GM21529 (cell line): ENCODE measurements around the gene LIX1L.

ENCODE experiments used
- ATAC-seq: cut with Tn5 transposase; IDR thresholded peaks from one replicate; pipeline ENCODE4 v1.9.1; 2021; ENCODE audit not compliant: unreplicated experiment

LIX1L gene

GRCh38 chr1:145985502-145986439 is 28.0 kb upstream of the LIX1L start:
- ATAC-seq: no peak

DNA sequence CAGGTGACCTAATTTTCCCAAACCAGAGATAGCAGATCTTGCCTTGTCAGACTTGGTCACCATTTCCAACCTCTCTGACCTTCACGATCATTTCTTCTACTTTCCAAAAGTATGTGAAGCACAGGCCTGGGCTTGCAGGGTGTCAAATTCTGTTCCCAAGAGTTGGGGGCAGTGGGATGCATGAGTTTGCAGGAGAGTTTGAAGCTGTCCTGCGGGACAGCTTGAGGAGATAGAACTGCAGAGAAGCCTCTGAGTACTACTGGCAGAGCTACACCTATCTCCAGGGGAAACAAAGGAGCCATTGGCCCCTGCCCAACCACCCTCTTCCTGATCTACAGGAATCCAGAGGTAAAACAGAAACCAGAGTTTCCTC is 27.3 kb upstream of the LIX1L start:
- no peak for ATAC-seq

GRCh38 chr1:145983960-145984830 is 26.4 kb upstream of the LIX1L start:
- ATAC-seq: no peak

- ATAC-seq: no peak
These were observed 25.4 kb upstream of the LIX1L start for GRCh38 chr1:145983206-145983675.

- ATAC-seq: no peak
These were observed 24.4 kb upstream of the LIX1L start for GRCh38 chr1:145982010-145982723.

GRCh38 chr1:145980457-145980994 is 22.7 kb upstream of the LIX1L start:
- no peak for ATAC-seq

DNA sequence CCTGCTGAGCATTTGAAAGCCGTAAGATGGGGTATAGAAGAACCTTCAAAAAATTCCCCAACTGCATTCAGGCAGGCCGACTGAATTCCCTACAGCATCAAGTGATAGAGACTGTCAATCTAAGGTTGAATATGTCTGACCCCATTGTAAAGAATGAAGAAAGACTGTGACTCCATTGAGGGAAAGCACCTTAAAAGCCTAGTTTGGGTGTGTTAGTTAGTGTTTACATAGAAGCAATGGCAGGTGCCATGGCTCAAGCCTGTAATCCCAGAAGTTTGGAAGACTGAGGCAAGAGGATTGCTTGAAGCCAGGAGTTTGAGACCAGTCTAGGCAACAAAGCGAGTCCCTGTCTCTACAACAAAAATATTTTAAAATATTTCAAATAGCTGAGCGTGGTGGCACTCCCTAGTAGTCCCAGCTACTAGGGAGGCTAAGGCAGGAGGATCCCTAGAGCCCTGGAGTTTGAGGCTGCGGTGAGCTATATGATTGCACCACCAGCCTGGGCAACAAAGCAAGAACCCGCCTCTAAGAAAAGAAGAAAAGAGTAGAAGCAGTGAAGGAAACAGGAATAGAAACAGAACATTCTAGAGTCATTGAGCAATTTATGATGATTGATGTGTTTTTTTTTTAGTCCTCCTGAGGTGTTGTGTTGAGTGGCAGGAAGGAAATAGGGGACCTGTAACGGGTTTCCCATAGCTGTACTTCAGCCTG is 22.1 kb upstream of the LIX1L start:
- peak; percentile 26 for ATAC-seq

DNA sequence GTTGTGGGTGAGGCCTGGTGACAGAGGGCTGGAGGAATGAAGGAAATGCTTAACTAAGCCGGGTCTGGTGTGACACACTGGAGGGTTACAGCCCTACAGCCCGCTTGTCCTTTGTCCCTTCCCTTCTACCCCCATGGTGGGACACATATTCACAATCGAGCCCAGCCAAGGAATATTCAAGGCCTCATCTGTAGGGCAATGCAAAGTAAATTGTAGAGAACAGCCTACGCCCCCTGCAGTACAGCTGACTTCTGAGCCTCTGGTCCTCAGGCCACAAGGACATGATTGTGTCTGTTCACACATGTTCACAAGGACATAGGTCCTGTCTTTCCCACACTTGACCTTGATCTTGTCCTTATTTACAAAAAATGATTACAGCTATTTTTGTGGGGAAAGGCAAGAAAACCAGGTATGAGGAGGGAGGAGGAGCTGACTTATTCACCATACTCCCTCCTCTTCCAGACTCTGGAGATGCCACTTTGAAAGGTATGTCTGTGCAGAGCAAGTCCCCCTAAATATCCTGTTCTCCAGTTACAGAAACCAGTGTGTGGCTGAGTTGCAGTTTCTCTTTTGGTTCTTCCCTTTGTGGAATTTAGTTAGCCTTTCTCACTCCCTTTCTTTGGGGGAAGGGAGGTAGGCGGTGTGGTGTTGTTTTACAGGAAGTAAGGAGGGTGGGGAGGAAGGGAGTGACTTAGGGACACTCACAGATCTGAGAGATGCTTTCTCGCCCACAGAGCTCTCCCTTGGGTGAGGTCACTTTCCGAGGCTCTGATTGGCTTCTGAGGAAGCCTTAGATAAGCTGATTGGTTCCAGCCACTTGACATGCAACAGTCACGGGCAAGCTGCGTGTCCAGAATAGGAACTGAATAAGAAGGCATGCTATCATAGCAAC is 21.3 kb upstream of the LIX1L start:
- peak; percentile 82 for ATAC-seq

- ATAC-seq: no peak
These were observed 20.6 kb upstream of the LIX1L start for GRCh38 chr1:145978471-145978853.

DNA sequence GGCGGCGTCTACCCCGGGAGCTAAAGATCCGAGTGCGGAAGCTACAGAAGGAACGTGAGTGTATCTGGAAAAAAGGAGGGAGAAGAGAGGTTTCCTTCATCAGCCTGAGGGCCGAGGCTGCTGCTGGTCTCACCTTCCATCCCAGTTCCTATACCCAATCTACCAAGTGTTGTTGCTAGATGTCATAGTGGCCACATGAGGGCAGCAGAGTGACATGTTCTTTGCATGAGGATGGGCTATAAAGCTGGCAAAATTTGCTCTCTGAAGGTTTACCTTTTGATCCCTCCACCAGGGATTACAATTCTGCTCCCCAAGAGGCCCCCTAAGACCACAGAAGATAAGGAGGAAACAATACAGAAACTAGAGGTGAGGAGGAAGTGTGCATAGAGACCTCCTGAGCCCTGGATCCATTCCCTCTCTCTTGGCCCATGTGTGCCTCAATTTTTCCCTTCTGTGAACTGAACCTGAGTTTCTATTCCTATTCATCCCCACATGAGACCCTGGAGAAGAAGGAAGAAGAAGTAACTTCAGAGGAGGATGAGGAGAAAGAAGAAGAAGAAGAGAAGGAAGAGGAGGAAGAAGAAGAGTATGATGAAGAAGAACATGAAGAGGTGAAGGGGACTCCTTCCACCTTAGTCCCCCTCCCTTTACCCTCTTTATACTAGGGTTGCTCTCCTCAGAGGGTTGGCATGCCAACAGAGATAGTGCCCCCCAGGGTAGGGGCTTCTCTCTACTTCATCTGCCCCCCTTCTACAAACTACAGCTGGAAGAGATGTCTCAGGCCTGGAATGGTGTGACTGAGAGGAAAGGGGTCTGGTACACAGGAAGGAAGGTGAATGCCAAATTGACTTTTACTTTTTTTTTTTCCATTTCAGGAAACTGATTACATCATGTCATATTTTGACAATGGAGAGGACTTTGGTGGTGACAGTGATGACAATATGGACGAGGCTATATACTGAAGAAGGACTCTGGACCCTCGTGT is 20.0 kb upstream of the LIX1L start:
- ATAC-seq: no peak

GRCh38 chr1:145977016-145977415 is 19.2 kb upstream of the LIX1L start:
- ATAC-seq: no peak

DNA sequence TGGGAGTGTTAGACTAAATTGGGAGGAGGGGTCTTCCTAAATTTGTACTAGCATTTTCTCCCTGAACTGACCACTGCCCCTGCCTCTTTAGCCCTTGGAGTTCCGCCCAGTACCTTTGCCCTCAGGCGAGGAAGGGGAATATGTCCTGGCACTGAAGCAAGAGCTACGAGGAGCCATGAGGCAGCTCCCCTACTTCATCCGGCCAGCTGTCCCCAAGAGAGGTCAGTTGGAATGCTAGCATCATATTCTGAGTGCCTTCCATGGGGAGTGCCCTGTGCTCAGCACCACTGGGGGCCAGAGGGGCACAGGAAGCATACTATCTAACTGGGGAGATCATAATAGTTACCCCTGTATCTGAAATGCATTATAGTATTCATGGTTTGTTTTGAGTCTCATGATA is 17.4 kb upstream of the LIX1L start:
- ATAC-seq: no peak

GRCh38 chr1:145974721-145975120 is 16.9 kb upstream of the LIX1L start:
- no peak for ATAC-seq

GRCh38 chr1:145972580-145972979 is 14.8 kb upstream of the LIX1L start:
- no peak for ATAC-seq

DNA sequence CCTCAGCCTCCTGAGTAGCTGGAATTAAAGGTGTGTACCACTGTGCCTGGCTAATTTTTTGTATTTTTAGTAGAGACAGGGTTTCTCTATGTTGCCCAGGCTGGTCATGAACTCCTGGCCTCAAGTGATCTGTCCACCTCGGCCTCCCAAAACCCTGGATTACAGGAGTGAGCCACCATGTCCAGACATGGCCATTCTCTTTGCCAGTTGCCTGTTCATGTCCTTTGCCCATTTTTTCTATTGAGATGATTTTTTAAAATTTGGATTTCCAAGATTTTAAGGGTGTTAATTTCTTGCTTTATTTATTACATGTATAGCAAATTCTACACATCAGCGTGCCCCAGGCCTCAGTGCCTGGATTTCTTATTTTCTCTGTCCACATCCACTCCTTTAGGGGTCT is 9.5 kb upstream of the LIX1L start:
- ATAC-seq: no peak

DNA sequence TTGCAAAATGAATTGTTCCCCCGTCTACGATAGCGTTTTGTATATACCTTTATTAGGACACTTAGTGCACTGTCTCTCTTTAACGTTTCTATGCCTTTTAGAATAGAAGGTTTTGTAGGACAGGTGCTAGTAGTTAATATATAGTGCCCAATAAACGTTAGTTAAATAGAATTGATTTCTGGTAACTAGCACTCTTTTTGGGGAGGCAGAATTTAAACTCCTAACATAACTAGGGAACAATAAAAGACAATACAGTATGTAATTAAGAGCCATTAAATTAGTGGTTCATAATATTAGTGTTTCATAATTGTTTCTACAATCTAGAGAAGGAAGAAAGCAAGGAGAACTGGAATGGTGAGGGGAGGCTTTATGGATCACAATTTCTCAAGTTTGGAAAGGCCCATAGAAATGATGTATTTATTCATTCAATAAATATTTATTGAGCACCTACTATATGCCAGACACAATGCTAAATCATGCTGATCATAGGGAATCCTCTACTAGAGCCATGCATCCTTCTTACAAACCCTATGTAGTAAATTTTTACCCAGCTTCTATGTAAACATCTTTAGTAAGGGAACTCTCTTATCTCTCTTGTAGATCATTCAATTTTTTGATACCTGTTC is 7.4 kb upstream of the LIX1L start:
- ATAC-seq: no peak

DNA sequence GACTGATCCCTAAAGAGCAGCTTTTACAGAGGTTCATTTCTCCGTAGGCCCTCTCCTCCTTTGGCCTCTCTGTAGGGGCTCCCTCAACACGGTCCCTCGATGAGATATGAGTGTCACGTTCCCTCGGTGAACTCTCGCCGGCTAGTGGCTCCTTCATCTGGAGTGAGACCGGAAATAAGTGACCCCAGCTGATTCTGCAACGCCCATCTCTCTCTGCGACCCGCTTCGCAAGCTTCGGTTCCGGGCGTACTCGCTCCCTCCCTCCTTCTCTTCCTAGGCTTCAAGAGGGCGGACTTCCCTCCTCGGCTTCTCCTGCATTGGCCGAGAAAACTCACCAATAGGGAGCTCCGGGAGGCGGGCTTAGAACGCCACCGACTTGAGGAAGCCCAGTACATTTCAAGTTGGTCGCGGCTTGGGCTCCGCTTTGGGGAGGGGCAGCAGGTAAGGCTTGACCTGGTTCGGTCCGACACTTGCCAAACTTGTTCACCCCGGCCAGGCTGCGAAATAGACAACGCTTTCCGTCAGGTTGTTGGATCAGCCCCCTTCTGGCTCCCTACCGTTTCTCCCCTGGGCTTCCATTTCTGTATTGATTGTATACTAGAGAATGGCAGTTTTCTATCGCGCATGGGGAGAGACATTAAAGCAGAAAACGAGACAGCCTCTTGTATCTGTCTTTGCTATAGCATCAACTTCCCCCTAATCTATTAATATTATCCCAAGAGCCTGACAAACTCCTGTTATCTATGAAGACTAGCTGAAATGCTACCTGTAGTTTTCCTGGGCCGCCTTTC is 6.7 kb upstream of the LIX1L start, which contains the start of the genes ANKRD34A and POLR3GL:
ANKRD34A (minus strand) TSS at position 248 of the 791 bp plus-strand sequence. CDS start 2,816 bp downstream, outside the sequence.
POLR3GL (plus strand) TSS at position 363 of the 791 bp plus-strand sequence. CDS start 10,176 bp downstream, outside the sequence.
- ATAC-seq: peak; percentile 89
